Putamen (tissue), 1 donor: ENCODE results near the gene DOC2B.
"Not testable (repeated sequence)": the region's sequence is repeated elsewhere in the genome, so short reads cannot be mapped to it uniquely, and the experiment has no call there.

Experiments
- DNase-seq: peaks from one replicate; pipeline ENCODE4 v3.0.0-alpha.2; 2016; ENCODE audit warnings: low spot score

The DOC2B gene

GRCh38 chr17:181245-182049 is at the start of gene DOC2B:
DOC2B (minus strand) TSS chr17:181650; CDS start chr17:181479, 171 bp downstream.
- DNase-seq, result no peak

- DNase-seq, result no peak
These were observed 48.9 kb upstream of the DOC2B start for GRCh38 chr17:230395-230770.

GRCh38 chr17:229709-230394 is 48.4 kb upstream of the DOC2B start:
- no peak for DNase-seq

- DNase-seq, result no peak
These were observed 47.7 kb upstream of the DOC2B start for GRCh38 chr17:228951-229708.

GRCh38 chr17:227946-228615 is 46.6 kb upstream of the DOC2B start:
- DNase-seq, result no peak

- no peak for DNase-seq
These were observed 45.9 kb upstream of the DOC2B start for GRCh38 chr17:227078-227945.

GRCh38 chr17:226108-227077 is 44.9 kb upstream of the DOC2B start:
- DNase-seq, result no peak

GRCh38 chr17:225551-225950 is 44.1 kb upstream of the DOC2B start:
- no peak for DNase-seq

- not testable (repeated sequence) for DNase-seq
These were observed 43.1 kb upstream of the DOC2B start for GRCh38 chr17:224576-224975.

GRCh38 chr17:223723-224471 is 42.4 kb upstream of the DOC2B start:
- no peak for DNase-seq

- DNase-seq, result no peak
These were observed 40.7 kb upstream of the DOC2B start for GRCh38 chr17:222172-222571.

GRCh38 chr17:219696-220095 is 38.2 kb upstream of the DOC2B start:
- DNase-seq, result no peak

GRCh38 chr17:218432-219110 is 37.1 kb upstream of the DOC2B start:
- no peak for DNase-seq

- DNase-seq, result no peak
These were observed 35.2 kb upstream of the DOC2B start for GRCh38 chr17:216625-217024.

- not testable (repeated sequence) for DNase-seq
These were observed 34.4 kb upstream of the DOC2B start for GRCh38 chr17:215563-216478.

- no peak for DNase-seq
These were observed 33.5 kb upstream of the DOC2B start for GRCh38 chr17:214881-215331.

GRCh38 chr17:213286-214105 is 32.0 kb upstream of the DOC2B start:
- no peak for DNase-seq
